Head of caudate nucleus (tissue), 42 donors: ENCODE results near the gene KRTAP5-9.
"Not testable (repeated sequence)": the region's sequence is repeated elsewhere in the genome, so short reads cannot be mapped to it uniquely, and the experiment has no call there.

Experiments used
- DNase-seq, 42 donors: peaks; one replicate each; pipeline versions ENCODE4 v3.0.0 to v3.0.0-alpha.2; 2020 to 2021; ENCODE audit warnings: mixed read lengths in 7 of 42
- intact Hi-C: fragments of 100-400 bp; cut with DNase I; formaldehyde crosslinking; loops from one replicate; pipeline ENCODE4 v1.15.0; 2022

The KRTAP5-9 gene, protein sequence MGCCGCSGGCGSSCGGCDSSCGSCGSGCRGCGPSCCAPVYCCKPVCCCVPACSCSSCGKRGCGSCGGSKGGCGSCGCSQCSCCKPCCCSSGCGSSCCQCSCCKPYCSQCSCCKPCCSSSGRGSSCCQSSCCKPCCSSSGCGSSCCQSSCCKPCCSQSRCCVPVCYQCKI

GRCh38 chr11:71548120-71548519 lies at the start of gene KRTAP5-9:
Gene KRTAP5-9 (plus strand): TSS chr11:71548420. CDS start chr11:71548658, 238 bp downstream.
- peak in 1 of 42 donors; percentile 7 for DNase-seq
- intact Hi-C loops: no loop called here

- DNase-seq: peak in 5 of 42 donors; percentile 7 to 41 (median 19)
- intact Hi-C loops: no loop called here
Observed at GRCh38 chr11:71499125-71499524, 49.1 kb upstream of the KRTAP5-9 start.

DNA sequence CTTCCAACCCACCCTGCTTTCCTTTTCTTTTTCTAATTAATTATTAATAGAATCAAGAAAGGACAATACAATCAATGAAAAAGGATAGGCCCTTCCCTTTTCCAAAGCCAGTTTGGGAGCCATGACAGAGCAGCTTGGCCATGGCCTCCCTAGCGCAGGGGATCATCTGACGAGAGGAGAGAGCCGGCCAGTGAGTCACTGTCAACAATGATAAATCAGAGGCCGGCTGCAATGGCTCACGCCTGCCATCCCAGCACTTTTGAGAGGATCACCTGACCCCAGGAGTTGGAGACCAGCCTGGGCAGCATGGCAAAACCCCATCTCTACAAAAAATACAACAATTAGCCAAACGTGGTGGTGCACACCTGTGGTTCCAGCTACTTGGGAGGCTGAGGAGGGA lies 48.7 kb upstream of the KRTAP5-9 start:
- DNase-seq: peak in 5 of 42 donors; percentile 4 to 39 (median 10)
- intact Hi-C loops: no loop called here

DNA sequence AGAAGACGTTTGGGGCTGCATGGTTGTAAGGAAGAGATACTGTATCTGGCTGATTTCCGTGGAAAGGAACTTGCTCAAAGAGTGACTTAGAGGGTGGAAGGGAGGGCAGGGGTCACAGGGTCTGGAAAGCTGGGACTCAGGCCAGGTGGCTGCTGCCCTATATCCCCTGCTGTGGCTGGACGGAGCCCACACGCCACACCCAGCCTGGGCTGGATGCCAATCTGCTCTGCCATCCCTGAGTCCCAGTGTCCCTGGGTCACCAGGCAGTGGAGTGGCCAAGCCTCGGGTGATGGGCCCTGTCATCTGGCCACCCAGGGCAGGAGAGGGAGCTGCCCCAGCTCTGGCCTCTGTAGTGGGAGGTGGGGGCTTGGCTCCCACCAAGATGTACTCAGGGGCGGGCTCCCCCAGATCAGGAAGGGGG lies 47.6 kb upstream of the KRTAP5-9 start:
- intact Hi-C loops: no loop called here
- peak in 8 of 42 donors; percentile 15 to 44 (median 19) for DNase-seq

DNA sequence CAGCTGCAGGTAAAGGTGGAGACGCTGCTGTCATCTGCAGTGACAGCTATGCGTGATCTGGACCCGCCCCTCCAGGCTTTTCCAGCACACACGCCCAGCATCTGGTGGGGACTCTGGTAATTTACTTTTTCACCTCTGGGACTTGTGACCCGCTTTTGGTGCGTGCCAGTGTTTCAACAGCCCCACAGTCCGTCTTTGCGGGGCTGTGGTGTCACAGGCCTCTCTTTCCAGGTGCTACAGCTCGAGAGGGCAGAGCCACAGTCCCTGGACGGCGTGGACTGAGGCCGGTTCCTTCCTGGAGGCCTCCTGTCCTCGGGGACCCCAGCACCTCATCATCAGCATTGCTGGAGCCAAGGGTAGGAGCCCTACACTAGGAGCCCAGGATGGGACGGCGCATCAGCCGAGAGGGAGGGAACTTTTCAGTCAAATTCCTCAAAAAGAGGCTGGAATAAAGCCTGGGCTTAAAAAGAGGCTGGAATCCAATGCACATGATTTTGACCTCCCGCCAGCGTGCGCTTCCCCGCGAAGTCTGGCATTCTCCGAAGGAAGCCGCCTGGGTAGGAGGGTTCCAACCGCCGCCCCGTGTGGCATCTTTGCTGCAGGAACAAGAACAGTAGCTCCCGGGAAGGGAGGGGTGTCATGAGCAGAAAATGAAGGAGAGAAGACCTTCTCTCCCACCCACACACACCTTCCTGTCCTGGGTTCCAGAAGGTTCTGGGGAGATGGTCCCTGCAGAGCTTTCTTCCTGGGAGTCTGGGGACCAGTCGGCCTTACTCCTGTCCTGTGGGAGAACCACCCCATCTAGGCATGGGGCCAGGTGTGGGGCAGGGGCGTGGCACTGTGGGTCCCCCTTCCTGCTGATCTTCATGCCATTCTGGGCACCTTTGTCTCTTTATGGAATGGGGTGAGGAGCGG lies 46.9 kb upstream of the KRTAP5-9 start:
- peak in 2 of 42 donors; percentile 11 to 28 for DNase-seq
- intact Hi-C loops: no loop called here

GRCh38 chr11:71502026-71502425 lies 46.2 kb upstream of the KRTAP5-9 start:
- no peak for DNase-seq
- intact Hi-C loops: no loop called here

- no peak for DNase-seq
- intact Hi-C loops: no loop called here
Observed at GRCh38 chr11:71502871-71503435, 45.3 kb upstream of the KRTAP5-9 start.

DNA sequence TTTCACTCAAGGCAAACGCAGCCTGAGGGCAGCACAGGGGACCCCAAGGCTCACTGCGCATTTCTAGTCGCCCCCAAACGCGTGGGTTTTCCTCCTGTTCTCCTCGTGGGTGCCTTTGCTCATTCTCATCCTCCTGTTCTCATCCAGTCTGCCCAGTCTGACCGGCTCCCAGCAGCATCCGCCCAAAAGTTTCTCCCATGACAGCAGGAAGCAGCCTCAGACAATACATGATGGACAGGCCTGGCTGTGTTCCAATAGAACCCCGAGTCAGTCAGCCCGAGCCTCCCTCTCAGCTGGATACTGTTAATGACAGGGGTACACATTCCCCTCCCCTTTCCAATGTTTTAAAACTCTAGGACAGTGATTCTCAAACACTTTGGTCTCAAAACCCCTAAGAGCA lies 43.7 kb upstream of the KRTAP5-9 start:
- intact Hi-C loops: no loop called here

DNA sequence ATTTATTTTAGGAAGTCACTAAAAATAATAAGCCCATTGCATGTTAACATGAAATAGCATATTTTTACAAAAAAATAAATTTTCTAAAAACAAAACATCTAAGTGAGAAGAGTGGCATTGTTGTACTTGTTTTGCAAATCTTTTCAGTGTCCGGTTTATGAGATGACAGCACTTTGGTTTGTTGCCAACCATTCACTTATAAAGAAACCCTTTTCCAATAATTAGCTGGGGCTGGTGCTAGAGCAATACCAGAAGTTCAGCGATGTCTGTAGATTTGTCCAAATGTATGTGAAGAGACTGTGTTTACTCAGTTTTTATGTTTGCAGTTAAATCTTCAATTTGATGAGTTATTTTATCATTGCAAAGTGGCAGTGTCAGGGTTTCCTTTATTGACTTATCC lies 43.2 kb upstream of the KRTAP5-9 start:
- DNase-seq: peak in 1 of 42 donors; percentile 26
- intact Hi-C loops: no loop called here

More for the DNA sequence above, 43.7 kb upstream of the KRTAP5-9 start:
- peak in 6 of 42 donors; percentile 9 to 61 (median 32) for DNase-seq

GRCh38 chr11:71505781-71506180 lies 42.4 kb upstream of the KRTAP5-9 start:
- peak in 2 of 42 donors; percentile 13 to 14 for DNase-seq
- intact Hi-C loops: no loop called here

DNA sequence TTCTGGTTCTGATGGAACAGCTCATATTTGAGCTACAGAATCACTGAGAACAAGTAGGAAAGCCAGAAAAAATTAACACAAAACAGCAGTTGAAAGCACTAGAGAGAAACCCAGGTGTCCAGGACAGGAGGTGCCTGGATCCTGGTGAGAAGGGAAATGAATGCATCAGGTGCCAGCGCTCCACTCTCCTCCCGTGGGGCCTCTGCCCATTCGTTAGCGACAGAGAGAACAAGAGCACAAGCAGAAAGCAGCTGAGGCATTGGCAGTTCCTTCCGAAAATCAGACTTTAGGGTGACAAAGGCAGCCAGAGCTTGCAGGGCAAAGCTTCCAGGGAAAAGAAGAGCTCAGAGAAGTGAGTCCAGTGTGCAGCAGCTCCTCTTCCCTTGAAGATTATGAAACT lies 41.1 kb upstream of the KRTAP5-9 start:
- intact Hi-C loops: no loop called here
- peak in 2 of 42 donors; percentile 12 to 26 for DNase-seq

- intact Hi-C loops: no loop called here
- no peak for DNase-seq
Observed at GRCh38 chr11:71518506-71519471, 29.4 kb upstream of the KRTAP5-9 start.

- intact Hi-C loops: no loop called here
- no peak for DNase-seq
Observed at GRCh38 chr11:71519546-71519945, 28.7 kb upstream of the KRTAP5-9 start.

DNA sequence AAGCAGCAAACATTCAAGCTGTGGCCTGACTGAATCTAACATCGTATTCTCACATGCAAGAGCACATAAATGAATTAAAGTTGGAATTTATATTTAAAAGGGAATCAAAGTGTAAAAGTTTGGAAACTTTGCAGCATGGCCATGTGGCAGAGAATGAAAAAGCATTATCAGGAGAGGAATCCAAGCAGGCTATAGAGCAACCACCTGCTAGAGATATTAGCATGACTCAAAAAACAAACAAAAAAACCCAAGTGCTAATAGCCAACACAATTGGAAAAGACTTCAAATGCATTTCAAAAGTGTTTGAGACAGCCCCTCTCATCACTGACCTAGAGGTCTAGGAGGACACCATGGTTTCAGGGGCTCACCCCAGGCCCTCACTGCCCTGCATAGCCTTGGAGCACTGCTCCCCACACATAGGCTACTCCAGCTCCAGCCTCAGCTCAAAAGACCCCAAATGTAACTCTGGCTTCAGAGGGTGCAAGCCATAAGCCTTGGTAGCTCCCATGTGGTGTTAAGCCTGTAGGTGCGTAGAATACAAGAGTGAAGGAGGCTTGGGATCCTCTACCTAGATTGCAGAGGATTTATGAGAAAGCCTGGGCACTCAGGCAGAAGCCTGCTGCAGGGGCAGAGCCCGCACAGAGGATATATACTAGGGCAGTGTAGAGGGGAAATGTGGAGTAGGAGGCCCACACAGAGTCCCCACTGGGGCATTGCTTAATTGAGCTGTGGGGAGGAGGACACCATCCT lies 22.9 kb upstream of the KRTAP5-9 start:
- intact Hi-C loops: no loop called here
- DNase-seq: no peak

DNA sequence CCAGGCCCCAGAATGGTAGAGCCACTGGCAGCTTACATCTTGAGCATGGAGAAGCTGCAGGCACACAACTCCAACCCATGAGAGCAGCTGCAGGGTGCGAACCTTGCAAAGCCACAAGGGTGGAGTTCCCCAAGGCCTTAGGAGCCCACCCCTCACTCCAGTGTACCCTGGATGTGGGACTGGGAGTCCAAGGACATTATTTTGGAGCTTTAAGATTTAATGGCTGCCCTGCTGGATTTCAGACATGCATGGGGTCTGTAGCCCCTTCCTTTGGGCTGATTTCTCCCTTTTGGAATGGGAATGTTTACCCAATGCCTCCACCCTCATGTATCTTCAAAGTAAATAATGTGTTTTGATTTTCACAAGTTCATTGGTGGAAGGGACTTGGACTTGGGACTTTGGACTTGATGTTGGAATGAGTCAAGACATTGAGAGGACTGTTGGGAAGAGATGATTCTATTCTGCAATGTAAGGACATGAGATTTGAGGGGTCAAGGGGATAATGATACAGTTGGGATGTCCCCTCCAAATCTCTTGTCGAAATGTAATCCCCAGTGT lies 22.2 kb upstream of the KRTAP5-9 start:
- intact Hi-C loops: no loop called here
- DNase-seq: no peak

GRCh38 chr11:71526796-71527575 lies 21.2 kb upstream of the KRTAP5-9 start, which contains the start of gene KRTAP5-7:
Gene KRTAP5-7 (plus strand): TSS chr11:71527267. CDS start chr11:71527301, 34 bp downstream.
- DNase-seq, intact Hi-C loops: not testable (repeated sequence)
